A673 (cell line): Measurements from ENCODE around the gene LMCD1.

Experiments
- EZH2 ChIP-seq: fragments of 200-600 bp; sonication (generic); IDR thresholded peaks from 2 replicates; pipeline ENCODE4 v1.6.1; 2017; ENCODE audit warnings: borderline replicate concordance, low read depth, mild to moderate bottlenecking, mixed read lengths, antibody characterized with exemption, low read length; ENCODE audit not compliant: poor library complexity, severe bottlenecking
- TF ChIP-seq, protein P1 (sequence below): fragments of 300-800, 200-600 bp; sonication (generic); conservative IDR thresholded peaks from 2 replicates; pipeline ENCODE4 v1.5.1; 2017; ENCODE audit warnings: low read depth, mild to moderate bottlenecking, antibody characterized with exemption, low read length, moderate library complexity, mixed read lengths

DNA sequence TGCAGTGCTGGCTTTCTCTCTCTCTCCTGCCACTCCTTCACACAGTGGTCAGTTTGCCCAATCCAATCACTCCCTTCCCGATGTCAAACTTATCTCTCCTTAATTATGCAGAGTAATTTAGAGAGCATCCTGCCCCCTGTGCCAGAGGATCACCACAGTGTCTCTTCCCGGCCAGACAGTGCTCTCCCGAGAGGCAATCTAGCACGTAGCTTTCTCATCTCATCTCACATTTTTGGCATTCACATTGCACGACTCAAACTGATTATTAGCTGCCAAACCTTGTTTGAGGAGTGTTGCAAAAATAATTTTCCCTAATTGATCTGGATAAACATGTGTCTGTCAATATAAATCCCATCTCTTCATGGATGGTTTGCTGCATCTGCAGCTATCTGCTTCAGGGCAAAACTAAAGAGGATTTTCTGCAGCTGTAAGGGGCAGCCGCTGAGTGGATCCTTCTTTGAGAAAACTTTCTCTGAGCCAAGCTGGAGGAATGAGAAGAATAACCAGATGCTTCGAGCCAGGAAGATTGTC lies 105.1 kb downstream of the LMCD1 start:
- TF ChIP-seq, protein P1, sequence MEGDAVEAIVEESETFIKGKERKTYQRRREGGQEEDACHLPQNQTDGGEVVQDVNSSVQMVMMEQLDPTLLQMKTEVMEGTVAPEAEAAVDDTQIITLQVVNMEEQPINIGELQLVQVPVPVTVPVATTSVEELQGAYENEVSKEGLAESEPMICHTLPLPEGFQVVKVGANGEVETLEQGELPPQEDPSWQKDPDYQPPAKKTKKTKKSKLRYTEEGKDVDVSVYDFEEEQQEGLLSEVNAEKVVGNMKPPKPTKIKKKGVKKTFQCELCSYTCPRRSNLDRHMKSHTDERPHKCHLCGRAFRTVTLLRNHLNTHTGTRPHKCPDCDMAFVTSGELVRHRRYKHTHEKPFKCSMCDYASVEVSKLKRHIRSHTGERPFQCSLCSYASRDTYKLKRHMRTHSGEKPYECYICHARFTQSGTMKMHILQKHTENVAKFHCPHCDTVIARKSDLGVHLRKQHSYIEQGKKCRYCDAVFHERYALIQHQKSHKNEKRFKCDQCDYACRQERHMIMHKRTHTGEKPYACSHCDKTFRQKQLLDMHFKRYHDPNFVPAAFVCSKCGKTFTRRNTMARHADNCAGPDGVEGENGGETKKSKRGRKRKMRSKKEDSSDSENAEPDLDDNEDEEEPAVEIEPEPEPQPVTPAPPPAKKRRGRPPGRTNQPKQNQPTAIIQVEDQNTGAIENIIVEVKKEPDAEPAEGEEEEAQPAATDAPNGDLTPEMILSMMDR: no peak
- TF ChIP-seq EZH2: no peak
